Endothelial cell of coronary artery (primary cell): Measurements from ENCODE around the gene SEPTIN8. TPM values are rescaled to one million over a fixed set of nuclear protein-coding genes. Genes with fewer than 3 reads are reported as not detected.

Source experiments
- total RNA-seq: library from RNA; depleted of rRNA; stranded (reverse); fragments of >200 nt; gene quantifications from 2 replicates; pipeline ENCODE4 v1.2.3, GENCODE V29; 2014

Gene SEPTIN8, protein sequence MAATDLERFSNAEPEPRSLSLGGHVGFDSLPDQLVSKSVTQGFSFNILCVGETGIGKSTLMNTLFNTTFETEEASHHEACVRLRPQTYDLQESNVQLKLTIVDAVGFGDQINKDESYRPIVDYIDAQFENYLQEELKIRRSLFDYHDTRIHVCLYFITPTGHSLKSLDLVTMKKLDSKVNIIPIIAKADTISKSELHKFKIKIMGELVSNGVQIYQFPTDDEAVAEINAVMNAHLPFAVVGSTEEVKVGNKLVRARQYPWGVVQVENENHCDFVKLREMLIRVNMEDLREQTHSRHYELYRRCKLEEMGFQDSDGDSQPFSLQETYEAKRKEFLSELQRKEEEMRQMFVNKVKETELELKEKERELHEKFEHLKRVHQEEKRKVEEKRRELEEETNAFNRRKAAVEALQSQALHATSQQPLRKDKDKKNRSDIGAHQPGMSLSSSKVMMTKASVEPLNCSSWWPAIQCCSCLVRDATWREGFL
- total RNA-seq: 44.6 and 61.6 TPM in 2 replicates

DNA sequence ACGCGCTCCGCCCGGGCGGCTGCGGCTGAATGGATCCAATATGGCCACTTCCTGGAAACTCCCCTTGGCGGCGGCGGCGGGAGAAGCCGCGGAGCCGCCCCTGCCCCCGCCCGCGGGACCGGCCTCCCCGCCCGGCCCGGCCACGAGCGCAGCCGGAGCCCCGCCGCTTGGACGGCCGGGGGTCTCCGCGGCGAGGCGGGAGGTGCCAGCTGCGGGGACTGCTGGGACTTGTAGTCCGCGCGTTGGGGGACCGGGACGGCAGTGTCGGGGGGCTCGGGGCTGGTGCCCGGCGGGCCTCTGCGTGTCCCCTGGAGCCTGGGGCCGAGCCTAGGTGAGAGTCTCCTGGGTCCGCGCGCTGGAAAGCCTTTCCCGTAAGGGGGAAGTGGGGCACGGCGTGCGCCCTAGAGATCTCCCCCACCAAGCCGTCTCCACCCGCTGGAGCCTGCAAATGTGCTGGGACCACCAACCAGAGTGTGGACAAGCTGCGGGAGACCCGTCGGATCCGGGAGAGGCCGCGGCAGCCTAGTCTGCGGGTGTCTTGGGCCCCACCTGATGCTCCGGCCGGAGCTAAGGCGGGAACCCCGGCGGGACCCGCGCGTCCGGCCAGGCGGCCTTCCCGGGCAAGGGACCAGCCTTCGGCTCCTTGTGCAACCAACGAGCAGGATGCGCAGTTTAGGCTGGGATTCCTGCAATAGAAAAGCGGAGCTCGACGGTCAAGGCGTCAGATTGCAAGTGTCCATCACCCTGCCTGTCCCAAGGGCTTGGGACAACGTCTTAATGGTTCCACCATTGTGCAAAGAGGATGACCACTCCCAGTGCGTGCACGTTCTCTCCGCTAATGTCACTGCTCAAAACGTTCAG, at the start of gene SEPTIN8:
Gene SEPTIN8, minus strand, starts transcription at position 31 of the 861 bp plus-strand sequence. CDS start 102 bp downstream, outside the sequence.

DNA sequence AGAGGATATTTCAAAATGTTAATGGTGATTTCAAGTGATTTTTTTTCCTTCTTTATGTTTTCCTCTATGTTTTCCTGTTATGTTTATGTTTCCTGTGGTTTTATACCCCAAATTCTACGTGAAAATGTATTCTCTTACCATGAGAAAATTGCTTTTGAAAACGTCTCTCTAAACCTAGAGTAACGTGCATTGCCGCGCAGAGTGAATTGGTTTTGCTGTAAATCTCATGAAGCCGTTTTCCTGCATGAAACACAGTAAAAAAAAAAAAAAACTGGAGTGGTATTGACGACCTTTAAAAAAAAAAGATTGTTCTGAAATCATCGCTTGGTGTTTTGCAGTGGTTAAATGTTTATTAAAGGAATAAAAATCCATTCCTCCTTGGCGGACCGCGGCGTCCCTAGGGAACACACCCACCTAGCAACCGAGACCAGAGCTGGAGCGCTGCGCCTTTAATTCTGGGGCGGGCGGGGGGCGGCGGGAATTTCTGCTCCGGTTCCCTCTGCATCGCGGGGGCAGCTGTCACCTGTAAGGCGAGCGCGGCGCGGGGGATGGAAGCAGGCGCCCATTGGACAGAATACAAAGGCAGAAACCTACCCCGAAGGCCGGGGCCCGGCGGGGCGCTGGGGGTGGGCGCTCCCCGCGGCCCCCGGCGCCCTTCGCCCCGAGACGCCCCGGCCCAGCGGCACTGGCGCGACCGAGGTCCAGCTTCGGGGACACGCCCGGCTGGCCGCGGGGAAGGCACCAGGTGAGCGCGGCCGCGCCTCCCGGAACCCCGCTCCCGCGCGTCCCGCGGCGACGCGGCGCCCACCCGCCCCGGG, 36.0 kb upstream of the SEPTIN8 start, which contains the start of gene SOWAHA:
Gene SOWAHA, plus strand, starts transcription at position 522 of the 818 bp plus-strand sequence. CDS start 320 bp downstream, outside the sequence.

DNA sequence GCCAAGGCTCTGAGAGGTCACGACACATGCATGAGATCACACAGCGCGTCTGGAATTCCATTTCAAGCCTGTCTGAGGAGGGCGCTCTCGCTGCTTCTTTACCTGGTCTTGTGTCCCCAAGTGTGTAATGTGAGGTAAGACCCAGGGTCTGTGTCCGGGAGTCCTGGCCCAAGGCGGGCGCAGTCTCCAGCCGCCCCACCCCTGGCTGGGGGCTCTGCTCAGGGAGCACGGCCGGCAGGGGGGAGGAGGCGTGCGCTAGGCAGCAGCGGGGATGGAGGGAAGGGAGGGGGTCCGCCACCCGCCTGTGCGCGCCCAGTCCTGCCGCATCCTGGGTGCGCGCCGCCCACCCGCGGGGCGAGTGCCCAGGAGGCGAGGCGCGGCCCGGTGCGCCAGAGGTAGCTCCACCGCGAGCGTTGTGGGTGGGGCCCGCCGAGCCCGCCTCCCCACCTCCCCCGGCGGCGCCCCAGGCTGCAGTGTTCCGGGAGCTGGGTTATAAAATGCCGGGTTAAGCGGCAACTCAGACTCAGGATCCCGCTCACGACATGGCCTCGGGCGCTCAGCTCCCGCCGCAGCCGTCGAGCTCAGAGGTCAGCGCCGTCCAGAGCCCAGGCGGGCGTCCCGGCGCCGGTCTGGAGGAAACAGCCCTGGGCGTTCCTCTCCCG, 30.0 kb downstream of the SEPTIN8 start, which contains the start of gene CCNI2:
Gene CCNI2, plus strand, starts transcription at position 473 of the 662 bp plus-strand sequence. Its CDS starts 70 bp downstream, at position 543.

DNA sequence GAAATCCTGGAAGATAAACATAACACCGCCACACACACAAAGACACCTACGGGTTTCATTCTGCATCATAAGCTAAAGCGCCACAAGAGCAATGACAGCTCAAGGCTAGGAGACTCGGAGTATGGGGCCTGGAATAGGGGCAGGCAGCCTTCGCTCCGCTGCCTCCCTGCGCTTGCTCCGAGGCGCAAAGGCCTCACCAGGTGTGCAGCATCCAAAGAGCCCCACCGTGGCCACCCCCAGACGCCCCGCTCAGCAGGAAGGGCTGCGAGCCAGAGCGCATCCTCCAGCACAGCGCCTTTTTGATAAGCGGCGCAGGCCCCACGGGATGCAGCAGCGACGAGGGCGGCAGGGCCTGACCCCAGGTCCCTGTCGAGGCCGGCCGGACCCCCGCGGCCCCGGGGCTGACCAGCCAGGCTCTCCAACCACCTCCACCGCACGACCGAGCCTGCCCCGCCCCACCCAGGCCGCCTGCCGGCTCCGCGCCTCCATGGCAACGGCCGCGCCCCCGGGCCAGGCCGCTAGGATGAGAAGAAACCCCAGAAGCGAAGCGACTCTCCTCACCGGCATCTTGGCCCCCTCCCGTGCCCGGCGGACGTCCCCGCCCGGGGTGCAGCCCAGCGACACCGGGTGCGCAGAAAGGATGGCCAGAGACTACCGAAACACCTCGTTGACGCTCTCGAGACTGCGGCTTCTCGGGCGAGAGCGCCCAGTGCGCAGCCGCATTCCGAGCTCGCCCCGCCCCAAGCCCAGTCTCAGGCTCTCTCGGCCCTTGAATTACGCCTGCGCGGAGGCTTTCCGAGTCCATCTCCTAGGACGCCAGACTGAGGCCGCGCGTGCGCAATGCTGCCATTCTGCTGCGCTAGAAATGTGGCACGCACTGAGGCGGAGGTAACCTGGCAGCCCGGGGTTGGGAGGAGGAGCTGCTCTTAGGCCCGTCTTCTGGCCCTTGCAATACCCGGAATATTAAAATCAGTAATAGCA, 39.9 kb downstream of the SEPTIN8 start, which contains the start of gene KIF3A:
Gene KIF3A, minus strand, starts transcription at position 694 of the 981 bp plus-strand sequence. Its CDS starts 127 bp downstream, at position 567.

Other genes starting within 250 kb of the SEPTIN8 start
- not detected in 2 replicates for gene IL5, start 233.7 kb downstream of the SEPTIN8 start, total RNA-seq
- 13.8 and 30.0 TPM in 2 replicates for gene RAD50, start 220.3 kb downstream of the SEPTIN8 start, total RNA-seq
- gene IL13, start 119.1 kb downstream of the SEPTIN8 start, total RNA-seq: not detected in 2 replicates
- not detected in 2 replicates for gene IL4, start 103.2 kb downstream of the SEPTIN8 start, total RNA-seq
- gene KIF3A, start 39.7 kb downstream of the SEPTIN8 start, total RNA-seq: 10.4 and 13.2 TPM in 2 replicates
- gene CCNI2, start 29.8 kb downstream of the SEPTIN8 start, total RNA-seq: not detected in 2 replicates
- not detected in 2 replicates for gene SOWAHA, start 36.1 kb upstream of the SEPTIN8 start, total RNA-seq
- 4.2 and 4.3 TPM in 2 replicates for gene SHROOM1, start 53.4 kb upstream of the SEPTIN8 start, total RNA-seq
- gene GDF9, start 89.2 kb upstream of the SEPTIN8 start, total RNA-seq: under 0.01 and 0.09 TPM in 2 replicates
- gene UQCRQ, start 89.4 kb upstream of the SEPTIN8 start, total RNA-seq: 84.6 and 115 TPM in 2 replicates
- 0.09 and 0.19 TPM in 2 replicates for gene LEAP2, start 96.4 kb upstream of the SEPTIN8 start, total RNA-seq
- 30.4 and 34.4 TPM in 2 replicates for gene AFF4, start 186.4 kb upstream of the SEPTIN8 start, total RNA-seq
- 9.9 and 15.6 TPM in 2 replicates for gene ZCCHC10, start 249.3 kb upstream of the SEPTIN8 start, total RNA-seq